RWPE2 (cell line): ENCODE measurements around the gene IZUMO1R.
"Not testable (repeated sequence)": the region's sequence is repeated elsewhere in the genome, so short reads cannot be mapped to it uniquely, and the experiment has no call there.

ENCODE experiments used
- ATAC-seq: fragments of 200-7000 bp; cut with Tn5 transposase; 3 replicates; pipeline ENCODE4 v1.9.1; 2021; ENCODE audit warnings: low read depth
- DNase-seq: peaks from one replicate; pipeline ENCODE4 v3.0.0-alpha.2; 2020; ENCODE audit warnings: low spot score
- H3K27ac ChIP-seq: fragments of 450-650 bp; 2 replicates; pipeline ENCODE4 v1.5.1; 2017; ENCODE audit warnings: mild to moderate bottlenecking; ENCODE audit not compliant: poor library complexity, severe bottlenecking
- H3K27me3 ChIP-seq: fragments of 250-450 bp; sonication (Bioruptor Pico); 2 replicates; pipeline ENCODE4 v1.5.1; 2021; ENCODE audit warnings: mild to moderate bottlenecking, moderate library complexity; ENCODE audit not compliant: insufficient read depth, poor library complexity, severe bottlenecking
- H3K36me3 ChIP-seq: fragments of 250-450 bp; sonication (Bioruptor Pico); 2 replicates; pipeline ENCODE4 v1.5.1; 2020; ENCODE audit warnings: low read depth, mild to moderate bottlenecking, moderate library complexity
- H3K4me1 ChIP-seq: fragments of 250-450 bp; sonication (Bioruptor Pico); 2 replicates; pipeline ENCODE4 v1.5.1; 2021; ENCODE audit warnings: mild to moderate bottlenecking, moderate library complexity; ENCODE audit not compliant: insufficient read depth, poor library complexity, severe bottlenecking
- H3K4me3 ChIP-seq: fragments of 250-450 bp; sonication (Bioruptor Pico); 2 replicates; pipeline ENCODE4 v1.5.1; 2021; ENCODE audit warnings: mild to moderate bottlenecking, moderate library complexity; ENCODE audit not compliant: severe bottlenecking
- H3K9me3 ChIP-seq: fragments of 250-450 bp; sonication (Bioruptor Pico); 2 replicates; pipeline ENCODE4 v1.5.1; 2021; ENCODE audit warnings: mild to moderate bottlenecking, moderate library complexity; ENCODE audit not compliant: severe bottlenecking
- TF ChIP-seq, protein P1 (sequence below): fragments of 450-650 bp; IDR thresholded peaks from one replicate; pipeline ENCODE4 v1.5.1; 2017; ENCODE audit warnings: mild to moderate bottlenecking, moderate library complexity; ENCODE audit not compliant: poor library complexity, severe bottlenecking

The IZUMO1R gene

DNA sequence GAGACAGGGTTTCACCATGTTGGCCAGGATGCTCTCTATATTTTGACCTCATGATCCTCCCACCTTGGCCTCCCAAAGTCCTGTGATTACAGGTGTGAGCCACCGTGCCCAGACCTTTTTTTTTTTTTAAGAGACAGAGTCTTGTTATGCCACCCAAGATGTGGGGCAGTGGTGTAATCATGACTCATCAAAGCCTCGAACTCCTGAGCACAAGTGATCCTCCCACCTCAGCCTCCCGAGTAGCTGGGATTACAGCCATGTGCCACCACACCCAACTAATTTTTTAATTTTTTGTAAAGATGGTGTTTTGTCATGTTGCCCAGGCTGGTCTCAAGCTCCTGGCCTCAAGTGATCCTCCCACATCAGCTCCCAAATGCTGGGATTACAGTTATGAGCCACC, 37.9 kb downstream of the IZUMO1R start:
- Histone ChIP-seq H3K4me3 (no peak overlapping the region), H3K36me3 (no peaks in the 10 kb centered on the region), H3K27ac (no peak overlapping the region), H3K9me3 (no peaks in the 10 kb centered on the region), H3K27me3 (no peaks in the 10 kb centered on the region), H3K4me1 (no peaks in the 10 kb centered on the region)
- TF ChIP-seq, protein P1, sequence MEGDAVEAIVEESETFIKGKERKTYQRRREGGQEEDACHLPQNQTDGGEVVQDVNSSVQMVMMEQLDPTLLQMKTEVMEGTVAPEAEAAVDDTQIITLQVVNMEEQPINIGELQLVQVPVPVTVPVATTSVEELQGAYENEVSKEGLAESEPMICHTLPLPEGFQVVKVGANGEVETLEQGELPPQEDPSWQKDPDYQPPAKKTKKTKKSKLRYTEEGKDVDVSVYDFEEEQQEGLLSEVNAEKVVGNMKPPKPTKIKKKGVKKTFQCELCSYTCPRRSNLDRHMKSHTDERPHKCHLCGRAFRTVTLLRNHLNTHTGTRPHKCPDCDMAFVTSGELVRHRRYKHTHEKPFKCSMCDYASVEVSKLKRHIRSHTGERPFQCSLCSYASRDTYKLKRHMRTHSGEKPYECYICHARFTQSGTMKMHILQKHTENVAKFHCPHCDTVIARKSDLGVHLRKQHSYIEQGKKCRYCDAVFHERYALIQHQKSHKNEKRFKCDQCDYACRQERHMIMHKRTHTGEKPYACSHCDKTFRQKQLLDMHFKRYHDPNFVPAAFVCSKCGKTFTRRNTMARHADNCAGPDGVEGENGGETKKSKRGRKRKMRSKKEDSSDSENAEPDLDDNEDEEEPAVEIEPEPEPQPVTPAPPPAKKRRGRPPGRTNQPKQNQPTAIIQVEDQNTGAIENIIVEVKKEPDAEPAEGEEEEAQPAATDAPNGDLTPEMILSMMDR: no peak
- ATAC-seq (no peak), DNase-seq (no peak)

DNA sequence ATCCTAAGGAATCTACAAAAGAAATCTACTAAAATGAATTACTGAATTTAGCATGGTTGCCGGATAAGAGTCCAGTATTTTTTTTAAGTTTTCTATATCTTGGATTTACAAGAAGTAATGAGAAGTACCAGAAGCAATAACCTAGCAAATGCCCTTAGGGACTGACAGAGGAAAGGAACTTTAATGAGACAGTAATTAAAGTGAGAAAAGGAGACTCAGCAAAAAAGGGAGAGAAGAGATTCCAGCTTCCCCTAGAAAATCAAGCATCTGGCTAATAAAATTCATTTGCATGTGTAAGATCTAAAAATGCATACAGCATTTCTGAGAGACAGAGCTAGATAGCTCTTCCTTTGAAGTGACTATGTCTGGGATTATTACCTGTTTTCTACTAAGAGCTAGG, 39.1 kb downstream of the IZUMO1R start:
- Histone ChIP-seq H3K4me3 (no peak overlapping the region), H3K27ac (no peak overlapping the region), H3K36me3 (no peaks in the 10 kb centered on the region), H3K9me3 (no peaks in the 10 kb centered on the region), H3K4me1 (no peaks in the 10 kb centered on the region), H3K27me3 (no peaks in the 10 kb centered on the region)
- DNase-seq (no peak), ATAC-seq (no peak)
- TF ChIP-seq, protein P1: no peak

DNA sequence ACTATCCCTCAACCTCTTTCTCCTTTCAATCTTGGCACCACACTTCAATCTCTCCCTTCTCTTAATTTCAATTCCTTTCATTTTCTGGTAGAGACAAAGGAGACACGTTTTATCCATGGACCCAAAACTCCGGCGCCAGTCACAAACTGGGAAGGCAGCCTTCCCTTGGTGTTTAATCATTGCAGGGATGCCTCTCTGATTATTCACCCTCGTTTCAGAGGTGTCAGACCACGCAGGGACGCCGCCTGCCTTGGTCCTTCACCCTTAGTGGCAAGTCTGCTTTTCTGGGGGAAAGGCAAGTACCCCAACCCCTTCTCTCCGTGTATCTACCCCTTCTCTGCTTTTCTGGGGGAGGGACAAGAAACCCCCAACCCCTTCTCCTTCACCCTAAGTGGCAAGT, 41.9 kb downstream of the IZUMO1R start:
- H3K4me1 ChIP-seq, DNase-seq, H3K36me3 ChIP-seq: not testable (repeated sequence)

DNA sequence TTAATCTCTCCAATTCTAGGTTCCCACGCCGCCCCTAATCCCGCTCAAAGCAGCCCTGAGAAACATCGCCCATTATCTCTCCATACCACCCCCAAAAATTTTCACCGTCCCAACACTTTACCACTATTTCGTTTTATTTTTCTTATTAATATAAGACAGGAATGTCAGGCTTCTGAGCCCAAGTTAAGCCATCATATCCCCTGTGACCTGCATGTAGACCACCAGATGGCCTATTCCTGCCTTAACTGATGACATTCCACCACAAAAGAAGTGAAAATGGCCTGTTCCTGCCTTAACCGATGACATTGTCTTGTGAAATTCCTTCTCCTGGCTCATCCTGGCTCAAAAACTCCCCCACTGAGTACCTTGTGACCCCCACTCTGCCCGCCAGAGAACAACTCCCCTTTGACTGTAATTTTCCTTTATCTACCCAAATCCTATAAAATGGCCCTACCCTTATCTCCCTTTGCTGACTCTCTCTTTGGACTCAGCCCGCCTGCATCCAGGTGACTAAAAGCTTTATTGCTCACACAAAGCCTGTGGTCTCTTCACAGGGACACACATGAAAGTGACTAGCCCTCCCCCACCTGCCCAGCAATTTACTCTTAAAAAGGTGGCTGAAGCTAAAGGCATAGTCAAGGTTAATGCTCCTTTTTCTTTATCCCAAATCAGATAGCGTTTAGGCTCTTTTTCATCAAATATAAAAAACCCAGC, 46.6 kb downstream of the IZUMO1R start:
- not testable (repeated sequence) for ATAC-seq, H3K4me1 ChIP-seq, DNase-seq, H3K9me3 ChIP-seq, H3K36me3 ChIP-seq, H3K27ac ChIP-seq, H3K27me3 ChIP-seq, H3K4me3 ChIP-seq

More for the DNA sequence above, 41.9 kb downstream of the IZUMO1R start:
- not testable (repeated sequence) for H3K27me3 ChIP-seq, H3K9me3 ChIP-seq, ATAC-seq, H3K27ac ChIP-seq, H3K4me3 ChIP-seq
